ENCODE measurements around the gene KIDINS220.
"Not testable (repeated sequence)": the region's sequence is repeated elsewhere in the genome, so short reads cannot be mapped to it uniquely, and the experiment has no call there.

The KIDINS220 gene

GRCh38 chr2:8754106-8754776, 83.2 kb downstream of the KIDINS220 start:
- DNase-seq (ENCODE audit: low read depth) = no peak

- DNase-seq (ENCODE audit: low read depth) = no peak
Measured at GRCh38 chr2:8753609-8754008, 83.8 kb downstream of the KIDINS220 start.

GRCh38 chr2:8752385-8752784, 85.0 kb downstream of the KIDINS220 start:
- no peak for DNase-seq (ENCODE audit: low read depth)

GRCh38 chr2:8750221-8750620, 87.2 kb downstream of the KIDINS220 start:
- no peak for DNase-seq (ENCODE audit: low read depth)

GRCh38 chr2:8743261-8743660, 94.2 kb downstream of the KIDINS220 start:
- no peak for DNase-seq (ENCODE audit: low read depth)

GRCh38 chr2:8740136-8740535, 97.3 kb downstream of the KIDINS220 start:
- no peak for DNase-seq (ENCODE audit: low read depth)

GRCh38 chr2:8737571-8738175, 99.7 kb downstream of the KIDINS220 start:
- no peak for DNase-seq (ENCODE audit: low read depth)

GRCh38 chr2:8732601-8733000, 104.8 kb downstream of the KIDINS220 start:
- no peak for DNase-seq (ENCODE audit: low read depth)

- no peak for DNase-seq (ENCODE audit: low read depth)
Measured at GRCh38 chr2:8729939-8730338, 107.5 kb downstream of the KIDINS220 start.

- not testable (repeated sequence) for DNase-seq (ENCODE audit: low read depth)
Measured at GRCh38 chr2:8729101-8729500, 108.3 kb downstream of the KIDINS220 start.

GRCh38 chr2:8728305-8729015, 109.0 kb downstream of the KIDINS220 start:
- no peak for DNase-seq (ENCODE audit: low read depth)

- no peak for DNase-seq (ENCODE audit: low read depth)
Measured at GRCh38 chr2:8725838-8726237, 111.6 kb downstream of the KIDINS220 start.

GRCh38 chr2:8722986-8723385, 114.4 kb downstream of the KIDINS220 start:
- DNase-seq (ENCODE audit: low read depth) = no peak

GRCh38 chr2:8721410-8721809, 116.0 kb downstream of the KIDINS220 start:
- no peak for DNase-seq (ENCODE audit: low read depth)

GRCh38 chr2:8720741-8721140, 116.7 kb downstream of the KIDINS220 start:
- no peak for DNase-seq (ENCODE audit: low read depth)

- no peak for DNase-seq (ENCODE audit: low read depth)
Measured at GRCh38 chr2:8719528-8719927, 117.9 kb downstream of the KIDINS220 start.

- no peak for DNase-seq (ENCODE audit: low read depth)
Measured at GRCh38 chr2:8714971-8715370, 122.4 kb downstream of the KIDINS220 start.

GRCh38 chr2:8714283-8714682, 123.1 kb downstream of the KIDINS220 start:
- no peak for DNase-seq (ENCODE audit: low read depth)

GRCh38 chr2:8710951-8711350, 126.5 kb downstream of the KIDINS220 start:
- DNase-seq (ENCODE audit: low read depth) = no peak

- DNase-seq (ENCODE audit: low read depth) = no peak
Measured at GRCh38 chr2:8709611-8710010, 127.8 kb downstream of the KIDINS220 start.

- no peak for DNase-seq (ENCODE audit: low read depth)
Measured at GRCh38 chr2:8704906-8705305, 132.5 kb downstream of the KIDINS220 start.

- no peak for DNase-seq (ENCODE audit: low read depth)
Measured at GRCh38 chr2:8701681-8702379, 135.6 kb downstream of the KIDINS220 start.

- DNase-seq (ENCODE audit: low read depth) = no peak
Measured at GRCh38 chr2:8699839-8700238, 137.6 kb downstream of the KIDINS220 start.
